GM19193 (cell line): ENCODE results near the gene GNG10.

Experiments used
- POLR2A ChIP-seq: IDR thresholded peaks from 4 replicates; pipeline ENCODE4 v1.6.1; 2011; ENCODE audit not compliant: insufficient read depth, insufficient read length; ENCODE audit errors: extremely low read depth

The GNG10 gene

DNA sequence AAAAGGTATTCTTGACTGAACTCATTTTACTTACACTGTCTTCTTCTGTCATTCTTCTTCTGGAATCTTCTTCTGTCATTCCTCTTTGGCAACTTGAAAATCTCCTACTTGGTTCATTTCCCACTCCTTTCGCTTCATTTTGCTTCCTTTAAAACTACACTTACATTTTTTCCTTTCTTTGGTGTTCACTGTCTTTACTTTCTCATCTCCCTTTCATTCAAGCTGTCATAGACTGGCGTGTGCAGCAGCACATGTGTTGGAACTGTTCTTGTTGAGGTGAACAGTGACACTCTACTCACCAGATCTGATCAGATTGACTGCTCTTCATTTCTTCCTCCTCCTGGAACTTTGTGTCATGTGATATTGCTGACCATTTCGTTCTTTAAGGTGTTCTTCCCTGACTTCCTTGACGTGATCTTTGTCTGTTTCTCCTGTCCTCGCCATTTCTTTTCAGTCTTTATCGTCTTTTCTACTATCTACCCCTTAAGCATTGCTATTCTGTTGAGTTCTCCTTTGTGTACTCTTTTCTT, 23.9 kb upstream of the GNG10 start:
- no peak for TF ChIP-seq POLR2A

DNA sequence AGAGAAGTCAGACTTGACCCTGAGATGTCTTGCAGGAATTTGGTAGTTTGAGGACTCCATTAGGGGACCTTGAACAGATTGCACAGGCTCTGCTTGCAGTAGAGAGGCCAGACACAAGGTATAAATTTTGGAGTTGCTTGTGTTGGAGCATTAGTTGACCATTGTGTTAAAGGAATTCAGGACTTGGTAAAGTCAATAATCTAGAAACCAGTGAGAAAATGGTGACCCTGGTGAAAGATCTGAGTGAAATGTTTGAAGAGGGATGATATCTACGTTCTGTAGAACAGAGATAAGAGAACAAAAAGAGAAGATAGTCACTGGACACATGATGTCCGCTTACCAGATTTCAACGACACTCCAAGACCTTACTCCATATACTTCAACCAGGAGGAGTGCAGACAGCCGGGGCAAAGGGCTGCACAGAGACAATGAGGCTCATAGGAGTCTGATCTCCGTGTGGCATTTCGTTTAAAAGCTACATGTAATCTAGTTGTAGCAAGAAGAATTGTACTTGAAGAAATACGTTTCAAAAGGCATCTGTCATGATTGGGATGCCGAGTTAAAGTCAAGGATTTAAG, 17.1 kb upstream of the GNG10 start:
- TF ChIP-seq POLR2A, result no peak

DNA sequence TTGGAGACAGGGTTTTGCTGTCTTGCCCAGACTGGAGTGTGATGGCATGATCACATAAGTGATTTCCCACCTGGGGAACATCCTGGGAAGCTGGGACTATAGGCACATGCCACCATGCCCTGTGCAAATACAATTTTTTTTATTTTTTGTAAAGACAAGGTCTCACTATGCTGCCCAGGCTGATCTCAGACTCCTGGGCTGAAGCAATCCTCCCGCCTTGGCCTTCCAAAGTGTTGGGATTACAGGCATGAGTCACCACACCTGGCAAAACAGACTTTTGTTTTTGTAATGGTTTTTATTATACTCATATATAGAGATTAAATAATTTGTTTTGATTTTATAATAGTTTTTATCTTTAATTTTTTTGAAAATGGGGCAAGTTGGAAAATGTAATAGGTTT, 15.6 kb upstream of the GNG10 start:
- no peak for TF ChIP-seq POLR2A

DNA sequence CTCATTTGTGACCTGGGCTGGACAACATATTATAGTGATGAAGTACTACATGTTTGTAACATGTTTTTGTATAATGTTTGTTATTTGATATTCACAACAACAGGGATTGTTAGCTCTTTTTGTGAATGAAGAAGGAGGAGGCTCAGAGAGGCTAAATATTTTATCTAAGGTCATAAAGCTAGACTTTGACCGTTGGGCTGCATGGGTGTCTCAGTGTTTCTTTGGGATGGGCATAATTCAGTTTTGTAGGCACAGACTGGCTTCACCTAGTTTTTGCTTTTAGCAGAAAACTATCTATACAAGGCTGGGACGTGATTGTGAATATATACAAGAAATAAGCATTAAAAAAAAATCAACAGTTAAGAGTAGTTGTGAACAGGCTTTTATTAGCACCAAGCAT, 15.0 kb upstream of the GNG10 start:
- no peak for TF ChIP-seq POLR2A

DNA sequence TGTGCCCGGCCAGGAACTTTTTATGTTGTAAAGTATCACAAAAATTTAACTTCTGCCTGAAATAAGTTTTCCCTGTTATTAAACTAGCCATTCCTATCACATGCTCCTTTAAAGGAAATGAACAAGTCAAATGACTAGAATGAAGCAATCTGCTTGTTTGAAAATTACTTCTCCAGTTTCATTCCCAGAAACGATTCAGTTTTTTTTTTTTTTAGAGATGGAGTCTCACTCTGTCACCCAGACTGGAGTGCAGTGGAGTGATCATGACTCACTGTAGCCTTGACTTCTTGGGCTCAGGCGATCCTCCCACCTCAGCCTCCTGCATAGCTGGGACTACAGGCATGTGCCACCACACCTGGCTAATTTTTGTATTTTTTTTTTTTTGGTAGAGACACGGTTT, 13.3 kb upstream of the GNG10 start:
- TF ChIP-seq POLR2A, result no peak

DNA sequence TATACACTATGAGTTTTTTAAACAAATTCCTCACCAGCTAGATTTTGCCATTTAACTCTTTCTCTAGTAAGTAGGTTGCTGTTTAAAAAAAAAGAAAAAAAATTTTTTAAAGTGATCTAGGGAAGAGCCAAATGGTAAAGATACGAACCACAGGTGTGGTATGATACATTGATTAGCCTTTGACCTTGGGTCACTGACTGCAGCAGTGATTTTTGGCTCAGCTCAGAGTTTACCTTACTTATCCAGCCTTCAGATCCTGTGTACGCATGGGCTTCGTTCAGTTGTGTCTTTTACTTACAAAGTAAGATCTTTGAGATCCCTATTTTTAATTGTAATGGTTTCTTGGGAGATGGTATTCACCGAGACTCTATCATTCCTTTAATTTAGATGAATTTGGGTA, 12.4 kb upstream of the GNG10 start:
- no peak for TF ChIP-seq POLR2A

DNA sequence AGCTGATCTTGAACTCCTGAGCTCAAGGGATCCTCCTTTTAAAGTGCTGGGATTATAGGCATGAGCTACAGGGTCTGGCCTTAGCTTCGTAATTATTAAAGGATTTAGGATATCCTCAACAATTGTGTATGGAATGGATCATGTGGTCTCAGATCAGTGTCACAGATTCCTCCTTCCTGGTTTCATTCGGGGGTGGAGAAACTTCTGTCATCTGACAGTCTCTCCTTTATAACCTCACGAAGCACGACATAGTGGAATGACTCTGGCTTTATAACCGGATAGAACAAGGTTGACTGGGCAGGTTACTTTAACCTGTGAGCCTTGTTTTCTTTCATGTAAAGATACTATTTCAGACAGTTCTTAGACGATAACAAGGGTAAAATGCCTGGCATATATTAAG, 4.4 kb upstream of the GNG10 start:
- no peak for TF ChIP-seq POLR2A

DNA sequence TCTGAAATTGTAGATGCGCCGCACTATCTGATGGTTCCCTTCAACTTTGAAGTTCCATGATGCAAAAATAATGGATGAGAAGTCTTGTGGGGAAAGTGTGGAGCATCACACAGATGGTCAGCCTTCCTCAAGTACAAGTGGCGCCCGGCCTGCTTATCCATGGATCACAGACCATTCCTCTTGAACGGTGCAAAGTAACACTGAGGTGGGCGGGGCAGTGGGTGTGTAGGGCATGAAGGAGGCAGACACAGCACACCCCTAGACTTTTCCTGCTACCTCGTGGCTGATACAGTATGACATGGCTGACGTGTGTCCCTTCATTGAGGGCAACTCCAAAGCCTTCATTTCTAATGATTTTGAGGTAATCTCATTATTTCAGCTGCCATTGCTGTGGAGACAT, 2.5 kb upstream of the GNG10 start:
- TF ChIP-seq POLR2A, result no peak

DNA sequence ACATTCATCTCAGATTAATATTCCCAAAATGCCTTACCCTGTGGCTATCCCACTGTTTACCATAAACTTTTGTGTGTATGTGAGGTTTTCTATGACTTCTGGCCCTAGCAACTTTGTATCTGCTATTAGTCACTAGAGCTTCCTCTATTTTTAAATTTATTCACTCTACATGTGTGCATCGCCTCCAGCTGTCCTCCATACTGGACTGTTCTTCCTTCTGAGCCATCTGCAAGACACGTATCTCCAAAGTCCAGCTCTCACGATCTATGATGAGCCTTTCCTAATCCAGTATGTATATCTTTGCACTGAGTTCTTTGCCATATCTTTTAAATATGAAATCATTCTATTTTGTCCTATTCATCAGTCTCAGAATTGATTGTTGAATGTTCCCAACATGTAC, 1.7 kb upstream of the GNG10 start:
- no peak for TF ChIP-seq POLR2A

DNA sequence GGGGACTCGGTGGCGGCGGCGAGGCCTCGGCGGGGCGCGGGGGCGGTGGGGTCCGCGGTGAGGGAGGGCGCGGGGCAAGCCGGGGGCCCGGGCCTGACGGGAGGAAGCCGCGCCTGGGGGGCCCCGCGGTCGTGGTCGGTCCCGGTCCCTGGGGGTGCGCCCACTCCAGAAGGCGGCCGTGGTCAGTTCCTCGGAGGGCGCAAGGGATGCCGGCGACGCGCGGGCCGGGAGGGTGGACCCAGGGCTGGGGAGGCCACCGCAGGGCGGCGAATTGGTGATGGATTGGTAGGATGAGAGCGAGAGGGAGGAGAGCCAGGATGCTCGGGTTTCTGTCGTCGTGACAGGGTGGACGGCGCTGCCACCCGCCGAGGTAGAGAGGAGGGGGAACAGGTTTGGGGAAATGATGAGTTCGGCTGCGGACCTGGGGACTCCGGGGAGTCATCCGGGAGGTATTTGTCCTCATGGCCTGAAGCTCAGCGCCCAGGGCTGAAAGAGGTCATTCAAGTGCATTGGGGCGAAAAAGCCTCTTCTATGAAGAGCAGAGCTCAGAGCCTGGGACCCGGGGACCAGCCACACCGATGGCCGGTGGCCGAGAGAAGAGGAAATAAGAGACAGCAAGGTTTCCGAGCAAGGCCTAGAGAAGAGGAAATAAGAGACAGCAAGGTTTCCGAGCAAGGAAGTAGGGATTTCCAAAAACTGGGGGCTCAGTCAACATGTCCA, 557 bp downstream of the GNG10 start:
- TF ChIP-seq POLR2A, result no peak

DNA sequence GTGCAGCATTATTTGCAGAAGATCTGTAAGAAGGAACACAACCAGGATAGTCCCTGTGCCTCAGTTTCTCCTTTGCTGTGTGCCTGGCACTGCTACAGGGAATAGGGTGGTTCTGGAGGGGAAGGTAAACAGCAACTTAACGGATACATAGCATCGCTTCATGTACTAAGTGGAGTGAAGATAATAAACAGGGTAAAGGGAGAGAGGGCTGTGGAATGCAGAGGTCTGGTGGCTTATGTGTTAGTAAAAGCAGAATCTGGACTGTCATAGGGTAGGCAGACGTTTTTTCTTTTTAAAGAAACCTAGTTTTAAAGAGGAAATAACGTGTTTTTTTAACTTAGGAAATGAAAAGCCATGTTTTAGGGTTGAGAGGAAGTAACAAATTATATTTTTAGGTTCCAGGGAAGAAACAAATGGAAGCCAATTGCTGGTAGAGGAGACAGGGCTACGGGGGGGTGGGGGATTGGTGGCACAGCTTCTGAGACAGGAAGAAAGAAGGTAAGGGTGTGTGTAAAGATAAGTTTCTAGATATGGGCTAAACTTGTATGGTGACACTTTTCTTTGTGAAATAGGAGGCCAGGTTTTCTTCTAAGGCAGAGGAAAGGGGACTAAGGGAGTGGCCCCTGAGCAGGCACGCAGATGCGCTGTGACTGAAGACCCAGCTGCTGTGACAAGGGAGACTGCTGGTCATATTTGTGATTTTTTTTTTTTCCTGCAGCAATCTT, 1.3 kb downstream of the GNG10 start:
- TF ChIP-seq POLR2A, result no peak

DNA sequence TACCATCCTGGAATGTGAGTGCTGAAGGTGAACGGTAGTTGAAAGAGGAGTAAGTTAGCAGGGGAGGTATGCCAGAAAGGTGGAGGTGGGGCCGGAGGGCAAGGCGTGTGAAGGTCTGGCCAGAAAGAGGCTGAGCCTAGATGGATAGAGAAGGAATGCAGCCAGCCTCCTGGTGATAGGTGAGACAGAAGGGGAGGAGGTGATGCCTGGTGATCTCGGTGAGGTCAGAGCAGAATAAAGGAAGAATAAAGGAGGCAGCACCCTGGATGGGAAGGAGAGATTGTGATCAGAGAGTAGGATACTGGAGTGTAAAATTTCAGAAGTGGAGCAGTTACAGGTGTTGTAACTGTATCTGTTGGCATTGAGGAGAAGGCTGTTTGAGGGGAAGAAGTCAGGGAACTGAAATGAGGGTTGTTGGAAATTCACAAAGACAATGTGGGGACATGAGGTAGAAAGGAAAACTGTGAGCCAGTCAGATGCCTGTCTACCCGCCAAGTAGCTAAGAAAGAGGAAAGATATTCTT, 2.0 kb downstream of the GNG10 start:
- TF ChIP-seq POLR2A, result no peak

DNA sequence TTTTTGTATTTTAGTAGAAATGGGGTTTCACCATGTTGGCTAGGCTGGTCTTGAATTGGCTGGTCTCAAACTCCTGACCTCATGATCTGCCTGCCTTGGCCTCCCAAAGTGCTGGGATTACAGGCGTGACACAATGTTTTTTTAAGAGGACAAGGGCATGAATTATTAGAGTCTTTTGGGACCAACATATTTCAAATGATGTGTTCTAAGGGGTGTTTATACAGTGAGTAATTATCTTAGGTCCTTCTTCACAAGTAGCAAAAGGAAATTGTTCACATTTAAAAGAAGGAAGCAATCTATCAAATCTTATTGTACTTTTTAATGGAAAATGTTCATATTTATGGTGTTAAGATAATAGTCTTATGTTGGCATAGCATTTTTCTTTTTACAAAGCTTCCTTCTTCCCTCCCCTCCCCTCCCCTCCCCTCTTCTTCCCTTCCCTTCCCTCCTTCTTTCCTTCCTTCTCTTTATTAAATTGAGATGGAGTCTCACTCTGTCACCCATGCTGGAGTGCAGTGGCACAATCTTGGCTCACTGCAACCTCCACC, 6.7 kb downstream of the GNG10 start:
- TF ChIP-seq POLR2A, result no peak

DNA sequence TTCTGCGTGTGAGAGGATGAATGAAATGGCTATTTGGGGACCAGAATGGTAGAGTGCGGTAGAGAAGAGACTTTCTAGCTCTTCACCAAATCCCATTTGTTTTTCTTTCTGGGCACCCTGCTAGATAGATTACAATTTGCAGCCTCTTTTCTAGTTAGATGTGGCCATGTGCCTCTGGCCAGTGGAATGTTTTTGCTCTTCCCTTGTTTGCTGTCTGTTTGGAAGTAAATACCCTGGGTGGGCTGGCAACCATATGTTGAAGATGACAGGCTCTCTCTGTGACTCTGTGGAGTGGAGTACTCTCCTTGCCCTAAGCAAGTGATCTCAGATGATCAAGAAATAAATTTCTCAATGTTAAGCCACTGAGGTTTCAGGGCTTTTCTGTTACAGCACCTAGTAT, 12.9 kb downstream of the GNG10 start:
- no peak for TF ChIP-seq POLR2A

DNA sequence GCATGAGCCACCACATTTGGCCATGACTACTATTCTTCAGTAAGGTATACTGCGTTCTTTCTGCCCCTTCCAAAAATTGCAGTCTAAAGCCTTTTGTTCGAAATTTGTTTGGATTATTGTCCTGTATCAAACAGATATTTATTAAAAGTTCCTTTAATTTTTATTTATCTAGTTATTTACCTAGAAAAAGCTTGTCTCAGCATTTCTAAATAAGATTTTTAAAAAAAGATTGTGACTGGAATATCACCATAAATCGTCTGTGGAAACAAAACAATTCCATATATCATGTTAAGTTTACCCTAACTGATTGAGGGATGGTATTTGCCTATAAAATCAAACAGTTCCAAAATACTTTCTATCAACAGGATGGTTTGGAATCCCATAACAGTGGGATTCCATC, 14.7 kb downstream of the GNG10 start:
- no peak for TF ChIP-seq POLR2A

DNA sequence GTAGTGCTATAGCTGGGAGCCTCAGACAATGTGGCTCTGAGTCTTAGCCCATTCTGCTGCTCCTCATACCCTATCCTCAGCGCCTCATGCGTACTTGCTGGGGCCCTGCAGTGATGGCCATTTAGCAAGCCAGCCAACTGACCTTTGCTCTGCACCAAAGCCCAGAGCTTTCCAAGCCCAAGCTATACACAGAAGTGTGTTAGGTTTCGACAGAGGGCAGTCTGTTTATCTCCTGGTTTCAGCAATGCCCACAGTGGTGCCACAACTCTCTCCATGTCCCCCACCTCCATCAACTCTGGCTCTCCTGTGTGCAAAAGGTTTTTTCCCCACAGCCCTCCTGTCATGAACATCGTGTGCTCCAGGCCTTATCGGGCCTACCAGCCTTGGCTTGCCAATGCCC, 16.9 kb downstream of the GNG10 start:
- no peak for TF ChIP-seq POLR2A

DNA sequence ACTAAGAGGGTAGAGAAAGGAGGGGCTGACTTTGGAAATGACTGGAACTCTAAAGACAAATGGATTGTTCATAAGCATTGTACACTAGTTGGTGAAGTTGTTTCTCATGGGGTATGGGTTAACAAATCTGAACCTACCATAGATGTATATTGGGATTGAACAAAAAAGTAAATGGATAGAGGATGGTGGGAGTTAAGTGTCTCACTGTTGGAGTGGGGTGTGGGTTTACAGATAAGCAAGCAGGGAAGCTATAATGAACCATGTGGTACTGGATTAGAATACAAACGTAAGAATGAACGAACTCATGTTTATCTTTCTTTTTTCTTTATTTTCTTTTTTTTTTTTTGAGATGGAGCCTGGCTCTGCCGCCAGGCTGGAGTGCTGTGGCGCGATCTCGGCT, 17.8 kb downstream of the GNG10 start:
- TF ChIP-seq POLR2A, result no peak
